Tibial nerve (tissue), 4 donors: Measurements from ENCODE around the gene TNKS1BP1. TPM values are rescaled to one million over a fixed set of nuclear protein-coding genes. Genes with fewer than 3 reads are reported as not detected.
"Not testable (repeated sequence)": the region's sequence is repeated elsewhere in the genome, so short reads cannot be mapped to it uniquely, and the experiment has no call there.

Source experiments
- DNase-seq, 2 donors: peaks; one replicate each; pipeline ENCODE4 v3.0.0-alpha.2; 2019; ENCODE audit warnings: low spot score in 2 of 2
- H3K27ac ChIP-seq, 4 donors: fragments of 200-600 bp; sonication (generic) in 3 of 4; one replicate each; pipeline ENCODE4 v1.5.1; 2017 to 2019; ENCODE audit warnings: mild to moderate bottlenecking in 1 of 4
- H3K27me3 ChIP-seq, 2 donors: fragments of 200-600 bp; sonication (generic) in 1 of 2; one replicate each; pipeline versions ENCODE4 v1.5.1 to v1.6.0; 2017 to 2019
- H3K36me3 ChIP-seq, 3 donors: fragments of 200-600 bp; sonication (generic); one replicate each; pipeline ENCODE4 v1.5.1; 2018 to 2019
- H3K4me1 ChIP-seq, 4 donors: fragments of 200-600 bp; sonication (generic) in 3 of 4; one replicate each; pipeline ENCODE4 v1.5.1; 2017 to 2019
- H3K4me3 ChIP-seq, 4 donors: fragments of 200-600 bp; sonication (generic) in 3 of 4; one replicate each; pipeline ENCODE4 v1.5.1; 2017 to 2019; ENCODE audit warnings: mild to moderate bottlenecking in 1 of 4, moderate library complexity in 1 of 4
- H3K9me3 ChIP-seq, 4 donors: fragments of 200-600 bp; sonication (generic) in 3 of 4; one replicate each; pipeline ENCODE4 v1.5.1; 2017 to 2019
- CTCF ChIP-seq, 5 experiments: fragments of 200-600 bp in 3 of 5; fragments of 450-650 bp in 2 of 5; sonication (generic) in 3 of 5; IDR thresholded peaks; one replicate each; pipeline ENCODE4 v1.5.1; 2016 to 2019; ENCODE audit warnings: antibody characterized with exemption in 5 of 5, mild to moderate bottlenecking in 3 of 5, moderate library complexity in 2 of 5
- EP300 ChIP-seq, 2 donors: sonication (generic); formaldehyde crosslinking; IDR thresholded peaks; one replicate each; pipeline ENCODE4 v1.6.1; 2017; ENCODE audit warnings: antibody characterized with exemption in 2 of 2, mild to moderate bottlenecking in 1 of 2
- POLR2A ChIP-seq, 2 donors: fragments of 450-650 bp; IDR thresholded peaks; one replicate each; pipeline ENCODE4 v1.6.1; 2017; ENCODE audit warnings: antibody characterized with exemption in 2 of 2, mild to moderate bottlenecking in 2 of 2, moderate library complexity in 2 of 2
- WGBS, 2 donors: methylation state at CpG; one replicate each; pipeline ENCODE4 v1.1.5; 2018; 5-methylcytosine and 5-hydroxymethylcytosine counted together
- total RNA-seq, 4 donors: library from RNA; depleted of rRNA; stranded (reverse); fragments of >200 nt; gene quantifications; one replicate each; pipeline ENCODE4 v1.1.0, GENCODE V29; 2016

The TNKS1BP1 gene
- total RNA-seq, 4 donors from 2014 or later, result 147 to 238 (median 204) TPM

GRCh38 chr11:57299150-57299737 is 25.5 kb downstream of the TNKS1BP1 start:
- H3K4me1 ChIP-seq, result peaks cover 0 to 19% (median 5%) of the 10 kb centered on the region in 4 donors
- peaks cover 10 to 76% (median 29%) of the 10 kb centered on the region in 3 donors for H3K36me3 ChIP-seq
- WGBS, 2 donors, result 96 to 97% methylated on average over 5 of the region's 5 CpGs

GRCh38 chr11:57297221-57297620 is 27.5 kb downstream of the TNKS1BP1 start:
- WGBS, 2 donors, result 81 to 89% methylated on average over 2 of the region's 2 CpGs
- Histone ChIP-seq H3K27ac (no peak overlapping the region), H3K36me3 (peaks cover 10 to 61% (median 29%) of the 10 kb centered on the region in 3 donors), H3K4me3 (no peak overlapping the region), H3K27me3 (no peaks in the 10 kb centered on the region), H3K4me1 (peaks cover 0 to 13% (median 5%) of the 10 kb centered on the region in 4 donors), H3K9me3 (peaks cover 0 to 41% (median 4%) of the 10 kb centered on the region in 4 donors)
- no peak for DNase-seq
- no peak for TF ChIP-seq EP300 (IDR thresholded peaks at IDR 0.05)
- TF ChIP-seq CTCF (IDR thresholded peaks at IDR 0.05), result no peak
- TF ChIP-seq POLR2A (IDR thresholded peaks at IDR 0.05), result no peak

More at GRCh38 chr11:57299150-57299737, 25.5 kb downstream of the TNKS1BP1 start:
- peaks cover 0 to 41% (median 4%) of the 10 kb centered on the region in 4 donors for H3K9me3 ChIP-seq
- H3K4me3 ChIP-seq, result no peak overlapping the region
- no peak overlapping the region for H3K27ac ChIP-seq
- no peak for DNase-seq
- TF ChIP-seq CTCF (IDR thresholded peaks at IDR 0.05) (no peak), POLR2A (IDR thresholded peaks at IDR 0.05) (no peak), EP300 (IDR thresholded peaks at IDR 0.05) (no peak)
- no peaks in the 10 kb centered on the region for H3K27me3 ChIP-seq

DNA sequence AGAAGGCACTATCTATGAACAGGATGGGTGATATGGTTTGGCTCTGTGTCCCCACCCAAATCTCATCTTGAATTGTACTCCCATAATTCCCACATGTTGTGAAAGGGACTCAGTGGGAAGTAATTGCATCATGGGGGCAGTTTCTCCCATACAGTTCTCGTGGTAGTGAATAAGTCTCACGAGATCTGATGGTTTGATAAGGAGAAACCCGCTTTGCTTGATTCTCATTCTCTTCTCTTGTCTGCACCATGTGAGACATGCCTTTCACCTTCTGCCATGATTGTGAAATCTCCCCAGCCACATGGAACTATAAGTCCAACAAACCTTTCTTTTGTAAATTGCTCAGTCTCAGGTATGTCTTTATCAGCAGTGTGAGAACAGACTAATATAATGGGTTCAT is 28.5 kb downstream of the TNKS1BP1 start:
- peaks cover 7 to 51% (median 23%) of the 10 kb centered on the region in 3 donors for H3K36me3 ChIP-seq
- not testable (repeated sequence) for H3K4me3 ChIP-seq, H3K27ac ChIP-seq, H3K27me3 ChIP-seq, DNase-seq
- peaks cover 0 to 13% (median 5%) of the 10 kb centered on the region in 4 donors for H3K4me1 ChIP-seq
- WGBS, 2 donors, result 92 to 96% methylated on average over 3 of the region's 3 CpGs
- peaks cover 0 to 41% (median 4%) of the 10 kb centered on the region in 4 donors for H3K9me3 ChIP-seq

DNA sequence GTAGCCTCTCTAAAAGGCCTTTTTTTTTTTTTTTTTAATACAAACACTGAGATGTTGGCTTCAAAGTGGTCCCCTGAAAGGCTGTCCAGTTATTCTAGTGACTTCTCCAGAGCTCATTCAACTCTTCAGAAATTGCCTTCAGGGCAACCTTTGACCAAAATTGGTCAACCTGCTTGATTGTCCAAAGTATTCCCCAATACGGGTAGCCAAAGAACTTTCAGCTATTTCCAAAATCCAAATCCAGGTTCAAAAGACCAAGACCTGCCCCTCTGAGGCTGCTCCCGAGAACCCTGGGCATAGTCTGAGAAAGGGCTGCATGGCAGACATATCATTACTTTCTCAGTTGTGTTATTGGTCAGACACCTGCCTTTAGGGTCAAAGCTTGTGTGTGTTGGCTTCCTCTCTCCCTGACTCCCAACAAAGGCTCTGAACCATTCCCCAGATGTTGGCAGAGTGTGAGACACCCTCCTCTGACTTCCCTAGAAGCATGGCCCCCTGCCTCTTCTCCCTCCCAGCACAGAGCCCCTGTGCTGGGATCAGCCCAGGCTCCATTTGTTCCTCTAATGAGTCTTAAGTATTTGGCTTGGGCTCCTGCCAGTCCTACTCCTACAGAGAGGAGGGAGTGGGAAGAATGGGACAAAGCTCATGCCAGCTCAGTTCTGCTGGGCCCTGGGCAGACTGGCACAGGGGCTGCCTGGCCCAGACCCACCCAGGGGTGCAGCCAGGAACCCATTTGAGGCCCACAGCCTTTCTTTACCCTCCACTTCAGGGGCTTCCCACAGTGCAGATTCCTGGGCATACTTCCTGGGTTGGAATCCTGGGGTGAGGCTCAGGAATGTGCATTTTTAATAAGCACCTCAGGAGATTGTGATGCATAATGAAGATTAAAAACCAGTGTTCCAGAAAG is 30.3 kb downstream of the TNKS1BP1 start:
- peaks cover 2 to 33% (median 5%) of the 10 kb centered on the region in 3 donors for H3K36me3 ChIP-seq
- no peak overlapping the region for H3K4me3 ChIP-seq
- WGBS, 2 donors, result 60 to 65% methylated on average over 2 of the region's 2 CpGs
- H3K4me1 ChIP-seq, result peaks cover 0 to 16% (median 6%) of the 10 kb centered on the region in 4 donors
- no peaks in the 10 kb centered on the region for H3K27me3 ChIP-seq
- DNase-seq, result no peak
- peak overlapping the region in 2 of 4 donors; percentile 30 to 45 for H3K27ac ChIP-seq
- TF ChIP-seq POLR2A (IDR thresholded peaks at IDR 0.05), result no peak
- no peak for TF ChIP-seq CTCF (IDR thresholded peaks at IDR 0.05)
- TF ChIP-seq EP300 (IDR thresholded peaks at IDR 0.05), result no peak
- H3K9me3 ChIP-seq, result peaks cover 0 to 24% (median 1%) of the 10 kb centered on the region in 4 donors

DNA sequence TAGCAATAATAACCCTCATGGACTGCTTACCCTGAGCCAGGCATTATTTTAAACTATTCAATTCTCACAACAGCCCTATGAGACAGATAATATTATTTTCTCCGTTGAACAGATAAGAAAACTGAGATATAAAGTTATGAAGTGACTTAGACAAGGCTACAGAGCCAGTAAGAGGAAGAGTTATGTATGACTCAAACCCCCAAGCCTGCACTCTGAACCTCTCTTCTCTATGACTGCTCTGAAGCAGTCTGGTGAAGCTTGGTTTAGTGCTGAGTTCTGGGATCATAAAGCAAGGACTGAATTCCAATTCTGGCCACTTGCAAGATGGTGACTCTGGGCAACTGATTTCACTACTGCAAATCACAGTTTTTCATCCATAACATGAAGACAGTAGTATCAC is 34.5 kb downstream of the TNKS1BP1 start:
- peaks cover 0 to 23% (median 13%) of the 10 kb centered on the region in 4 donors for H3K4me1 ChIP-seq
- TF ChIP-seq CTCF (IDR thresholded peaks at IDR 0.05), result no peak
- no peak for TF ChIP-seq POLR2A (IDR thresholded peaks at IDR 0.05)
- TF ChIP-seq EP300 (IDR thresholded peaks at IDR 0.05), result no peak
- DNase-seq, result no peak
- H3K27ac ChIP-seq, result no peak overlapping the region
- no peaks in the 10 kb centered on the region for H3K36me3 ChIP-seq
- no peaks in the 10 kb centered on the region for H3K9me3 ChIP-seq
- no peak overlapping the region for H3K4me3 ChIP-seq
- 74 to 89% methylated on average over 1 of the region's 1 CpG for WGBS, 2 donors
- no peaks in the 10 kb centered on the region for H3K27me3 ChIP-seq
